ENCODE measurements around the gene BCS1L. TPM values are rescaled to one million over a fixed set of nuclear protein-coding genes. Genes with fewer than 3 reads are reported as not detected.

BCS1L gene
- total and polyA plus RNA-seq, 4 donors, result 25.0 to 64.2 (median 49.9) TPM

DNA sequence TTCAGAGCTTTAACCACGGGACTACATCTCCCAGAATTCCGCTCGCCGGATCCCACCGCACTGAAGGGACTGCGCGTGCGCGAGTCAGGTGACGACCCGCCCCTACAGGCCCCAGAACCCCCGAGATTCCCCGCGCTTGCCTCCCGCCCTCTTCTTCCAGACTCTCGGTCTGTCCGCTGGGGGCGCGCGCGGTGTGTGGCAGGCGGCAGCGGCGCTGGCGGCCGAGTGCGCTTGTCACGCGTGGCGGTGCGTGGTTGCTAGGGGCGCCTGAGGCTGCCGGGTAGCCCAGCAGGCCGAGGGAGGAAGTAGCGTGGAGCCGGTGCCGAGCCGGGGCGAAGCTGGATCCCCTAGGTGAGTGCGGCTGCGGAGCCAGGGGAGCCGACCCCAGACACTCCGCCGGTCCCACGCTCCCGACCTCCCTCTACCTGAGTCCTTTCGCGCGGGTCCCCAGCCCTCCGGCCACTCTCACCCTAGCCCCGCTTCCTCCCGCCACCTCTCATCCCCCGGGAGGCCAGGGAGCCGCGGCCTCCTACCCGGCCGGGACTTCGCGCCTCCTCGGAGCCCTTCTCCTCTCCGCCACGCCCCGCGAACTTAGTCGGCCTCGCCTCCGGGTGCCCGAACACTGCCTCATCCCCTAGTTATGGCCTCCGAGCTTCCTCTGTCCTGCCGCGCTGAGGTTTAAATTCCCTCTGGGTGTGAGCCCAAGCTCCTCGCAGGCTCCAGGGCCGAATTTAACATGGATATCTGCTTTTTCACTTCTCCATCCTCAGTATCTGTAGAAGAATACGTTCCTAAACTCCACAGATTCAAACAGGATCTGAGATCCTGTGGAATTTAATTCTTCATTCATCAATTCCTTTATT lies 51.4 kb downstream of the BCS1L start, which contains the start of gene TTLL4:
TTLL4 (plus strand) TSS at position 149 of the 863 bp plus-strand sequence. CDS start 26,842 bp downstream, outside the sequence.
- Histone ChIP-seq H3K4me3 (ENCODE audit: low read depth, low read length) (peak within 1 kb of the TSS; percentile 95), H3K4me1 (ENCODE audit: control insufficient read depth, insufficient read depth, low read length) (peaks cover 14% of the 10 kb centered on the region), H3K27me3 (ENCODE audit: control insufficient read depth, insufficient read depth, low read length) (no peaks in the 10 kb centered on the region), H3K27ac (ENCODE audit: low read depth, low read length) (peak within 1 kb of the TSS; percentile 91), H3K9me3 (ENCODE audit: control insufficient read depth, insufficient read depth, low read length) (no peaks in the 10 kb centered on the region), H3K36me3 (ENCODE audit: control insufficient read depth, insufficient read depth, low read length) (no peaks in the 10 kb centered on the region)
- DNase-seq (ENCODE audit: low read depth in 4 of 6, low spot score in 6 of 6), result peak; percentile 77 to 99 (median 97)
- under 1% methylated on average over 68 of the region's 74 CpGs for WGBS (ENCODE audit: insufficient coverage)

DNA sequence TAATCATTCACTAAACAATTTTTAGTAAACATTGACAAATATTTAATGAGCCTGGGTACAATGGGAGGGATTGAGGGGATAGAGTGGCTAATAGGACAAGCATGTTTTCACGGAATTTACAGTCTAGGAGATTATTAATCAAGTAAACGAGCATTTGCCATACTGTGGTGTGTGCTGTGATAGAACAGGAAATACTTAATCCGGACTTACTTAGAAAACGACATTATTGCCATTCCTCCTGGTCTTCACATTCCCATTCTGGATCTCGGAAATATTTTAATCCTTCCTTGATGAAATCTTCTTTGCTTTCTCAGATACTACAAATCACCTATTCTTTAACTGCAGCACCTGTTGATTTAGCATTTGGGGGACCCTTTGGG lies 52.1 kb downstream of the BCS1L start:
- DNase-seq (ENCODE audit: low read depth in 4 of 6, low spot score in 6 of 6), result peak in 1 of 6 donors; percentile 41
- WGBS (ENCODE audit: insufficient coverage), result 10% methylated on average over 3 of the region's 5 CpGs
- Histone ChIP-seq H3K4me1 (ENCODE audit: control insufficient read depth, insufficient read depth, low read length) (peaks cover 14% of the 10 kb centered on the region), H3K9me3 (ENCODE audit: control insufficient read depth, insufficient read depth, low read length) (no peaks in the 10 kb centered on the region), H3K4me3 (ENCODE audit: low read depth, low read length) (peak overlapping the region; percentile 95), H3K27ac (ENCODE audit: low read depth, low read length) (peak overlapping the region; percentile 91), H3K36me3 (ENCODE audit: control insufficient read depth, insufficient read depth, low read length) (no peaks in the 10 kb centered on the region), H3K27me3 (ENCODE audit: control insufficient read depth, insufficient read depth, low read length) (no peaks in the 10 kb centered on the region)

Other genes starting within 250 kb of the BCS1L start
- under 1 TPM in 1 of 2 donors, not detected in 1; 0.11 TPM for gene VIL1, start 240.6 kb upstream of the BCS1L start, total RNA-seq
- gene VIL1, start 240.6 kb upstream of the BCS1L start, polyA plus RNA-seq (ENCODE audit: insufficient read length in 2 of 2), result 1 to 10 TPM in 1 of 2 donors, under 1 TPM in 1; 0.48 to 1.3 TPM
- gene USP37, start 91.3 kb upstream of the BCS1L start, total RNA-seq, result 10 to 100 TPM; 16.5 to 29.7 TPM
- gene USP37, start 91.3 kb upstream of the BCS1L start, polyA plus RNA-seq (ENCODE audit: insufficient read length in 2 of 2), result 10 to 100 TPM in 1 of 2 donors, 1 to 10 TPM in 1; 8.7 to 10.4 TPM
- 10 to 100 TPM; 37.9 to 47.0 TPM for gene CNOT9, start 90.8 kb upstream of the BCS1L start, total RNA-seq
- 10 to 100 TPM; 54.1 to 54.3 TPM for gene CNOT9, start 90.8 kb upstream of the BCS1L start, polyA plus RNA-seq (ENCODE audit: insufficient read length in 2 of 2)
- 1 to 10 TPM; 8.3 to 9.0 TPM for gene PLCD4, start 51.8 kb upstream of the BCS1L start, total RNA-seq
- 10 to 100 TPM in 1 of 2 donors, 1 to 10 TPM in 1; 7.0 to 12.8 TPM for gene PLCD4, start 51.8 kb upstream of the BCS1L start, polyA plus RNA-seq (ENCODE audit: insufficient read length in 2 of 2)
- gene ZNF142, start 60 bp upstream of the BCS1L start, total RNA-seq, result 10 to 100 TPM; 10.8 to 13.2 TPM
- 10 to 100 TPM; 25.1 to 25.8 TPM for gene ZNF142, start 60 bp upstream of the BCS1L start, polyA plus RNA-seq (ENCODE audit: insufficient read length in 2 of 2)
- gene RNF25, start 12.3 kb downstream of the BCS1L start, total RNA-seq, result 10 to 100 TPM; 28.3 to 41.8 TPM
- 10 to 100 TPM; 57.6 to 61.5 TPM for gene RNF25, start 12.3 kb downstream of the BCS1L start, polyA plus RNA-seq (ENCODE audit: insufficient read length in 2 of 2)
- 10 to 100 TPM; 24.9 to 61.3 TPM for gene STK36, start 12.4 kb downstream of the BCS1L start, total RNA-seq
- 10 to 100 TPM; 62.2 to 89.1 TPM for gene STK36, start 12.4 kb downstream of the BCS1L start, polyA plus RNA-seq (ENCODE audit: insufficient read length in 2 of 2)
- gene TTLL4, start 51.2 kb downstream of the BCS1L start, total RNA-seq, result 10 to 100 TPM; 14.2 to 29.8 TPM
- 10 to 100 TPM; 29.0 to 37.4 TPM for gene TTLL4, start 51.2 kb downstream of the BCS1L start, polyA plus RNA-seq (ENCODE audit: insufficient read length in 2 of 2)
- 10 to 100 TPM; 12.1 to 49.0 TPM for gene CYP27A1, start 122.5 kb downstream of the BCS1L start, total RNA-seq
- gene CYP27A1, start 122.5 kb downstream of the BCS1L start, polyA plus RNA-seq (ENCODE audit: insufficient read length in 2 of 2), result 10 to 100 TPM; 10.3 to 18.5 TPM
- gene PRKAG3, start 172.1 kb downstream of the BCS1L start, total RNA-seq, result under 1 TPM in 1 of 2 donors, not detected in 1; 0.06 TPM
- gene PRKAG3, start 172.1 kb downstream of the BCS1L start, polyA plus RNA-seq (ENCODE audit: insufficient read length in 2 of 2), result under 1 TPM in 1 of 2 donors, not detected in 1; 0.23 TPM
- gene WNT6, start 200.1 kb downstream of the BCS1L start, total RNA-seq, result 1 to 10 TPM; 1.6 to 6.5 TPM
- 1 to 10 TPM; 1.7 to 9.7 TPM for gene WNT6, start 200.1 kb downstream of the BCS1L start, polyA plus RNA-seq (ENCODE audit: insufficient read length in 2 of 2)
- under 1 TPM in 1 of 2 donors, not detected in 1; 0.17 TPM for gene WNT10A, start 221.2 kb downstream of the BCS1L start, total RNA-seq
- gene WNT10A, start 221.2 kb downstream of the BCS1L start, polyA plus RNA-seq (ENCODE audit: insufficient read length in 2 of 2), result under 1 TPM; 0.29 to 0.35 TPM